Measurements from ENCODE around the gene ZNF586.
"Not testable (repeated sequence)": the region's sequence is repeated elsewhere in the genome, so short reads cannot be mapped to it uniquely, and the experiment has no call there.

Gene ZNF586

DNA sequence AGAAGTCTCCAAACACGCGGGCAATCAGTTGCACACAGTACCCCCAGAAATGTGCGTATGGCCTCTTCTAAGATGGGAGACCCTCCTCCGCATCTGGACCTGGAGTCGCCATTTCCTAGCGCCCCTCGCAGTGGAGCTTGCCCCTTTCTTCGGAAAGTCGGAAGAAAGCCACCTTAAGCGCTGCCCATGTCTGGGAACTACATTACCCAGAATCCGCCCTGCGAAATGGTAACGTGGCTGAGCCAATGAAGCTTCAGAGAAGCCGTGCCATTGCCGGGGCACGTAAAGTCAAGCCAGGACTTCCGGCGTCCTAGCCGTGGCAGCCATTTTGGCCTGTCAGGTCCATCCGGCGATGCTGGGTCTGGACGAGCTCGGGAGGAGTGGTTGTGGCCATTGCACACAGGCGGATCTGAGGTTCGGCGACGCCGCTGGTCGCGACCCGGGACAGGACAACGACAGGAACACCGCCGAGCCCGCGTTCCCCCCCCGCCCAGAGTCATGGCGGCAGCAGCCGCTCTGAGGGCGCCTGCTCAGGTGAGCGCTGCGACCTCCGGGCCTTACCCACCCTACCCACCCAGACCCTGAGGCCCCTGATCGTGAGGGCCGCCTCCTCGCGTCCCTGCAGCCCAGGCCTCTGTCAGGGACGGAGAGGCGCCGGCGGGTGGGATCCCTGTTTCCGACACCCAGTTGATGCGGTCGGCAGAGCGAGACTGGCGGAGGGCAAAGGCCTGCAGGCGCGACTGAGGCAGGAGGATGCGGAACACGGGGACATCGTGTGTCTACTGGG is at the start of gene ZNF586:
Gene ZNF586, plus strand, starts transcription at position 332 of the 787 bp plus-strand sequence. Its CDS starts 167 bp downstream, at position 499.
- DNase-seq (ENCODE audit: low spot score) (peak; percentile 93), FAIRE-seq (peak; percentile 37)

DNA sequence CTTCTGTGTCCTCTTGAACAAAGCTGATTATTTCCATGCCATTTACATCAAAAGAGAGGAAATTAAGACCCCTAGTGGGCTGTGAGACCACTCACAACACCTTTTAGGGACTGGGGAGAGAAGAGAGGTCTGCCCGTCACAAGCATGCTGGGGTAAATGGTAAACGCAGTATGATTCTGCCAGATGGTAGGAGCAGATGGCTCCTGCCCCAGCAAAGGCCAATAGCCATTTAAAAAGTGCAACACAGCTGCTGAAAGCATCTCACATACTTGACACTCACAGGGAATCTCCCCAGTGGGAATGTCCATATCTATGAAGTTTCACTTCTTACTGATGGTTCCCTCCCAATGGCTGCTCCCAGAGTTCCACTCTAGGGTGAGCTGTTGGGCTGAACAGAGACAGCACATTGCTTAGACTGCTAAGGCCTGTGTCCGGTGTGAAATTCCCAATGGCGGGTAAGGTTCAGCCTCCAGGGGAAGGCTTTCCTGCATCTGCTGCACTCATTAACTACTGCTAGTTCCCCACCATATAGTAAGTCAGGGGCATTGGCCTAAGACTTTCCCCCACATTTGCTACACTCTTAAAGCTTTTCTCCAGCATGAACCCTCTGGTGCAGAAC is 49.5 kb upstream of the ZNF586 start:
- DNase-seq (ENCODE audit: low spot score) (no peak), FAIRE-seq (no peak)

DNA sequence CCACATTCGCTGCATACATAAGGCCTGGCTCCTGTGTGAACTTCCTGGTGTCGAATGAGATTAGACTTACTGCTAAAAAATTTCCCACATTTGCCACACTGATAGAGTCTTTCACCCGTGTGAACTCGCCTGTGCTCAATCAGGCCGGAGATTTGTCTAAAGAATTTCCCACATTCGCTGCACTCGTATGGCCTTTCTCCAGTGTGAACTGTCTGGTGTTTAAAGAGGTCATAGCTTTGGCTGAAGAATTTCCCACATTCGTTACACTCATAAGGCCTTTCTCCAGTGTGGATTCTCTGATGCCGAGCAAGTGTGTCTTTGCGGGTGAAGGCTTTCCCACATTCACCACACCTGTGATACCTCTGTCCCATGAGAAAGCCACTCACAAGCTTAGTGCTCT is 48.6 kb upstream of the ZNF586 start:
- FAIRE-seq, result no peak
- DNase-seq (ENCODE audit: low spot score), result no peak

GRCh38 chr19:57738320-57738719 is 31.2 kb upstream of the ZNF586 start:
- not testable (repeated sequence) for DNase-seq (ENCODE audit: low spot score); FAIRE-seq

- FAIRE-seq; DNase-seq (ENCODE audit: low spot score): not testable (repeated sequence)
Observed at GRCh38 chr19:57738770-57739169, 30.7 kb upstream of the ZNF586 start.

DNA sequence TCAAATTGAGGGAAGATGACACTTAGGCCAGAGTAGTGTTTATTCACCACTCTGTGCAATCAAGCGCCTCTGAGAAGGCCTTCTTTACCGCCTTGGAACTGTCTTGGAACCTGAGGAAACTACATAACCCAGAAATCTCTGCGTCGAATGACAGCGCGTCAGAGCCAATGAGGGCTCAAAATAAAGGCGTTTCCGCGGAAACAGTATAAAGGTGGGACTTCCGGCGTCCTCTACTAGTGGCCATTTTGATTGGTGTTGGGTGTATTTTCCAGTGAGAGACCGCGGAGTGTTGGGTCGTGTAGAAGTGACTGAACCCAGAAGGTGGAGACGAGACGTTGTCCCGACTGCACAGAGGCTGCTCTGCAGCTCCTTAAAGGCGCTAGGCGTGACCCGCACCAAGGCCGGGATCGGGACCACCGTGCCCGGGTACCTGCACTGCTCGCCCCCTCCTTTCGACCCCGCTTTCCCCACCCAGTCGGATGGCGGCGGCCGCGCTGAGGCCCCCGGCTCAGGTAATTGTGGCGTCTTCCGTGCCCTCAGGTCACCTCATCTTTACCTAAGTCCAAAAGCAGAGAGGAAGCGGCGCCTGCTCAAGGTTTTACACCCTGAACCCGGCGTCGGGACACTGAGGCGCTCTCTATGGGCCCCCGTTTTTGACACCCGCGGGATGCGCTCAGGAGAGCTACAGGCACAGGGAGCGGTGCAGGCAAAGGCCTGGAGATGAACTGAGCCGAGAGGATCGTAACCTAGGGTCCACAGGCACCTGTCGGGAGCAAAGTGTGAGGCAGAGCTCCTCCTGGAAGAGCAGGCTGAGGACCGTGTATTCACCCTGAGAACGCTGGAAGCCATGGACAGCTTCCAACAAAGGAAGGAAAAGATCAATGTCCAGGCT is 22.6 kb upstream of the ZNF586 start, which contains the start of gene ZNF776:
Gene ZNF776, plus strand, starts transcription at position 236 of the 892 bp plus-strand sequence. Its CDS starts 244 bp downstream, at position 480.
- no peak for FAIRE-seq
- peak; percentile 90 for DNase-seq (ENCODE audit: low spot score)

DNA sequence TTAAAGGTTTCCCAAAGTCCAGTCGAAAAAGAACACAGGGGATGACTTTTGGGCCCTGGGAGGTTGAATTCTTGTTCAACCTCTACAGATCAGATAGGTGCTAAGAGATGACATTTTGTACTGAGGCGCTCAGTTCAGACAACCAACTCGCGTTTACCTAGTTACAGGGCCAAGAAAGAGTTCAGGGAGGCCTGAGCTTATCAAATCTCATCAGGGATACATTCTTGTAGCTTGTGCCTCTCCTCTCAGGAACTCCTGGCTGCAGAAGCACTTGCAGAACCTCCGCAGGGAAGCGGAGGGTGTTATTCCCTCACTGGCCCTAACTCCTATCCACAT is 22.0 kb upstream of the ZNF586 start:
- DNase-seq (ENCODE audit: low spot score) (no peak), FAIRE-seq (no peak)

- DNase-seq (ENCODE audit: low spot score) (no peak), FAIRE-seq (no peak)
Observed at GRCh38 chr19:57748029-57748428, 21.4 kb upstream of the ZNF586 start.

- FAIRE-seq (peak; percentile 5), DNase-seq (ENCODE audit: low spot score) (no peak)
Observed at GRCh38 chr19:57754091-57754673, 15.3 kb upstream of the ZNF586 start.

GRCh38 chr19:57755031-57755430 is 14.4 kb upstream of the ZNF586 start:
- no peak for FAIRE-seq
- DNase-seq (ENCODE audit: low spot score), result no peak

GRCh38 chr19:57757941-57758340 is 11.5 kb upstream of the ZNF586 start:
- FAIRE-seq (no peak), DNase-seq (ENCODE audit: low spot score) (no peak)

- no peak for FAIRE-seq
Observed at GRCh38 chr19:57759096-57759495, 10.4 kb upstream of the ZNF586 start.

GRCh38 chr19:57771417-57771816 is 1.9 kb downstream of the ZNF586 start:
- DNase-seq (ENCODE audit: low spot score), result no peak
- FAIRE-seq, result no peak

More at GRCh38 chr19:57759096-57759495, 10.4 kb upstream of the ZNF586 start:
- DNase-seq (ENCODE audit: low spot score), result no peak

- FAIRE-seq (no peak), DNase-seq (ENCODE audit: low spot score) (no peak)
Observed at GRCh38 chr19:57773488-57773887, 4.0 kb downstream of the ZNF586 start.

- FAIRE-seq (no peak), DNase-seq (ENCODE audit: low spot score) (no peak)
Observed at GRCh38 chr19:57776764-57777296, 7.4 kb downstream of the ZNF586 start.

DNA sequence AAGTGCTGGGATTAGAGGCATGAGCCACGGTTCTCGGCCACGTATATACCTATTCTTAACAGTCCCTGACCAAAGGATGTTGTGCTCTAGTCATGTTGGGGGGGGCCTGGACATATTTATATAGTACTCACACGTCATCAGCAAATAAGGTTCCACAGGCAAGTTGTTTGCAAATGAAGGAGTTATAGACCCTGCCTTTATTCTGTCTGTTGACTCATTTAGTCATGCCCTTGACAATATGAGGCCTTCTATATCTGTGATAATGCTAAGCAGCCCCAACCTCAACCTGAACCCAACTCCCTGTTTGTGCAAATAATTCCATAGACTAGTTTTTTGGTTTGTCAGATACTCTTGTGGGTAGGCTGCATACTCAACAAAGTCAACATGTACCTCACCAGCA is 8.9 kb downstream of the ZNF586 start:
- FAIRE-seq (no peak), DNase-seq (ENCODE audit: low spot score) (no peak)

DNA sequence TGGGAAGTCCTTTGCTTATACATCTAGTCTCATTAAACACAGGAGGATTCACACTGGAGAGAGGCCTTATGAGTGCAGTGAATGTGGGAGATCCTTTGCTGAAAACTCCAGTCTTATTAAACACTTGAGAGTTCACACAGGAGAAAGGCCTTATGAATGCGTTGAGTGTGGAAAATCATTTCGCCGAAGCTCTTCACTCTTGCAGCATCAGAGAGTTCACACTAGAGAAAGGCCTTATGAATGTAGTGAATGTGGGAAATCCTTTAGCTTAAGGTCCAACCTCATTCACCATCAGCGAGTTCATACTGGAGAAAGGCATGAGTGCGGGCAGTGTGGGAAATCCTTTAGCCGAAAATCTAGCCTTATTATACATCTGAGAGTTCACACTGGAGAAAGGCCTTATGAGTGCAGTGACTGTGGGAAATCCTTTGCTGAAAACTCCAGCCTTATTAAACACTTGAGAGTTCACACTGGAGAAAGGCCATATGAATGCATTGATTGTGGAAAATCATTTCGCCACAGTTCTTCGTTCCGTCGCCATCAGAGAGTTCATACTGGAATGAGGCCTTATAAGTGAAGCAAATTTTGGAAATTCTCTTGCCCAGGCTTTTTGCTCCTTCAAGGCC is 9.9 kb downstream of the ZNF586 start:
- no peak for DNase-seq (ENCODE audit: low spot score)
- FAIRE-seq, result no peak

GRCh38 chr19:57786286-57786685 is 16.8 kb downstream of the ZNF586 start:
- no peak for FAIRE-seq

GRCh38 chr19:57786906-57787305 is 17.4 kb downstream of the ZNF586 start:
- FAIRE-seq, result no peak
- no peak for DNase-seq (ENCODE audit: low spot score)

More at GRCh38 chr19:57786286-57786685, 16.8 kb downstream of the ZNF586 start:
- DNase-seq (ENCODE audit: low spot score), result no peak

GRCh38 chr19:57788114-57788692 is 18.7 kb downstream of the ZNF586 start:
- DNase-seq (ENCODE audit: low spot score), result no peak
- no peak for FAIRE-seq
